ENCODE measurements around the gene OR12D1.

The OR12D1 gene

DNA sequence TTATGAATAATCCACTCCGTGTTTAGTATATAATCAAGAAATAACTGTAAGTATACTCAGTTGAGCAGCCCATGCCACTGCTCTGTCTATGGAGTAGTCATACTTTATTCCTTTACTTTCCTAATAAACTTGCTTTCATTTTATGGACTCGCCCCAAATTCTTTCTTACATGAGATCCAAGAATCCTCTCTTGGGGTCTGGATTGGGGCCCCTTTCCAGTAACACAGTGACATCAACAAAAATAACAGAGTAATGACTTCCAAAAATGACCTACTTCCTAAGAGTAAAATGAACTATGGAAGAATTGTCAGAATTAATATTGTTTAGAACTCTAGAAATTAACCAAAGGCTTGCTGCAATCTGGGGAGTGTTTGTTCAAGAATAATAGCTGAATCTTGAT is 51.1 kb downstream of the OR12D1 start:
- Histone ChIP-seq H3K36me3 (ENCODE audit: control insufficient read depth, low read depth, low read length) (no peaks in the 10 kb centered on the region), H3K27me3 (ENCODE audit: control insufficient read depth, insufficient read depth, low read length) (no peaks in the 10 kb centered on the region), H3K4me1 (ENCODE audit: control insufficient read depth, low read depth, low read length) (no peaks in the 10 kb centered on the region), H3K27ac (ENCODE audit: low read length) (no peak overlapping the region), H3K9me3 (ENCODE audit: control insufficient read depth, low read depth, low read length) (no peaks in the 10 kb centered on the region), H3K9ac (ENCODE audit: low read length) (no peak overlapping the region), H3K4me3 (ENCODE audit: low read length) (no peak overlapping the region)

DNA sequence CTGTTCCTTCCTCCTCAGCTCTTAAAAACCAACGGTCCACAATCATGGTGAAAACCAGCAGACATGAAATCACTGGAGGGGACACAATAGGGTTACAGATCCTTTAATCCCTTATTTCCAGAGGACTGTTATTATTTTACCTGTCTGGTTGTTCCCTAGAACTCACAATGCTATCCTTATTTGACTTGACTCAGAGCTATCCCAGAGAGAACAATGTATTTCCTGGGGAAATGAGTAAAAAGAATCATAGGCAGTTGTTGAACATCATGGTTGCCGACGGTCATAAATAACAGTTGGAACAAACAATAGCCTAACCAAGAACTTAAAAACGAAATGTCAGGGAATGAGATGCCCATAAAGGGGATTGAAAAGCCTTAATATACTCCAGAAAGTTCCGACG is 51.5 kb downstream of the OR12D1 start:
- no peaks in the 10 kb centered on the region for H3K4me1 ChIP-seq (ENCODE audit: control insufficient read depth, low read depth, low read length)
- H3K4me3 ChIP-seq (ENCODE audit: low read length): no peak overlapping the region
- H3K27me3 ChIP-seq (ENCODE audit: control insufficient read depth, insufficient read depth, low read length): no peaks in the 10 kb centered on the region
- no peak overlapping the region for H3K9ac ChIP-seq (ENCODE audit: low read length)
- H3K36me3 ChIP-seq (ENCODE audit: control insufficient read depth, low read depth, low read length): no peaks in the 10 kb centered on the region
- no peak overlapping the region for H3K27ac ChIP-seq (ENCODE audit: low read length)
- no peaks in the 10 kb centered on the region for H3K9me3 ChIP-seq (ENCODE audit: control insufficient read depth, low read depth, low read length)
